ENCODE results near the gene DSCAM. TPM values are rescaled to one million over a fixed set of nuclear protein-coding genes. Genes with fewer than 3 reads are reported as not detected.

The DSCAM gene
- total RNA-seq, 1 donor from 2014 or later = not detected

GRCh38 chr21:40839521-40839920, 7.4 kb downstream of the DSCAM start:
- DNase-seq (ENCODE audit: extremely low read depth, low read depth, low spot score) = no peak

- DNase-seq (ENCODE audit: extremely low read depth, low read depth, low spot score) = no peak
These were observed 9.5 kb downstream of the DSCAM start for GRCh38 chr21:40837456-40837855.

- no peak for DNase-seq (ENCODE audit: extremely low read depth, low read depth, low spot score)
These were observed 11.7 kb downstream of the DSCAM start for GRCh38 chr21:40835184-40835694.

GRCh38 chr21:40833184-40833583, 13.8 kb downstream of the DSCAM start:
- no peak for DNase-seq (ENCODE audit: extremely low read depth, low read depth, low spot score)

GRCh38 chr21:40832316-40832715, 14.6 kb downstream of the DSCAM start:
- no peak for DNase-seq (ENCODE audit: extremely low read depth, low read depth, low spot score)

GRCh38 chr21:40830836-40831235, 16.1 kb downstream of the DSCAM start:
- DNase-seq (ENCODE audit: extremely low read depth, low read depth, low spot score) = no peak

- no peak for DNase-seq (ENCODE audit: extremely low read depth, low read depth, low spot score)
These were observed 17.2 kb downstream of the DSCAM start for GRCh38 chr21:40829791-40830190.

GRCh38 chr21:40829308-40829707, 17.6 kb downstream of the DSCAM start:
- DNase-seq (ENCODE audit: extremely low read depth, low read depth, low spot score) = no peak

- DNase-seq (ENCODE audit: extremely low read depth, low read depth, low spot score) = no peak
These were observed 19.4 kb downstream of the DSCAM start for GRCh38 chr21:40827509-40827908.

- no peak for DNase-seq (ENCODE audit: extremely low read depth, low read depth, low spot score)
These were observed 27.7 kb downstream of the DSCAM start for GRCh38 chr21:40819071-40819900.

GRCh38 chr21:40813918-40814317, 33.0 kb downstream of the DSCAM start:
- no peak for DNase-seq (ENCODE audit: extremely low read depth, low read depth, low spot score)

- no peak for DNase-seq (ENCODE audit: extremely low read depth, low read depth, low spot score)
These were observed 37.2 kb downstream of the DSCAM start for GRCh38 chr21:40809673-40810197.

GRCh38 chr21:40803101-40803500, 43.9 kb downstream of the DSCAM start:
- DNase-seq (ENCODE audit: extremely low read depth, low read depth, low spot score) = no peak

GRCh38 chr21:40800126-40800525, 46.8 kb downstream of the DSCAM start:
- DNase-seq (ENCODE audit: extremely low read depth, low read depth, low spot score) = no peak

GRCh38 chr21:40797891-40798290, 49.1 kb downstream of the DSCAM start:
- DNase-seq (ENCODE audit: extremely low read depth, low read depth, low spot score) = no peak

GRCh38 chr21:40797410-40797809, 49.5 kb downstream of the DSCAM start:
- no peak for DNase-seq (ENCODE audit: extremely low read depth, low read depth, low spot score)

- no peak for DNase-seq (ENCODE audit: extremely low read depth, low read depth, low spot score)
These were observed 50.5 kb downstream of the DSCAM start for GRCh38 chr21:40796464-40796863.

GRCh38 chr21:40795313-40795712, 51.6 kb downstream of the DSCAM start:
- no peak for DNase-seq (ENCODE audit: extremely low read depth, low read depth, low spot score)

GRCh38 chr21:40792691-40793456, 54.1 kb downstream of the DSCAM start:
- no peak for DNase-seq (ENCODE audit: extremely low read depth, low read depth, low spot score)

GRCh38 chr21:40788635-40789034, 58.3 kb downstream of the DSCAM start:
- DNase-seq (ENCODE audit: extremely low read depth, low read depth, low spot score) = no peak

GRCh38 chr21:40783404-40783803, 63.6 kb downstream of the DSCAM start:
- no peak for DNase-seq (ENCODE audit: extremely low read depth, low read depth, low spot score)
